ENCODE data around the gene SLC66A2. TPM values are rescaled to one million over a fixed set of nuclear protein-coding genes. Genes with fewer than 3 reads are reported as not detected.

Gene SLC66A2
- total RNA-seq, 1 donor from 2014 or later: 31.6 TPM

DNA sequence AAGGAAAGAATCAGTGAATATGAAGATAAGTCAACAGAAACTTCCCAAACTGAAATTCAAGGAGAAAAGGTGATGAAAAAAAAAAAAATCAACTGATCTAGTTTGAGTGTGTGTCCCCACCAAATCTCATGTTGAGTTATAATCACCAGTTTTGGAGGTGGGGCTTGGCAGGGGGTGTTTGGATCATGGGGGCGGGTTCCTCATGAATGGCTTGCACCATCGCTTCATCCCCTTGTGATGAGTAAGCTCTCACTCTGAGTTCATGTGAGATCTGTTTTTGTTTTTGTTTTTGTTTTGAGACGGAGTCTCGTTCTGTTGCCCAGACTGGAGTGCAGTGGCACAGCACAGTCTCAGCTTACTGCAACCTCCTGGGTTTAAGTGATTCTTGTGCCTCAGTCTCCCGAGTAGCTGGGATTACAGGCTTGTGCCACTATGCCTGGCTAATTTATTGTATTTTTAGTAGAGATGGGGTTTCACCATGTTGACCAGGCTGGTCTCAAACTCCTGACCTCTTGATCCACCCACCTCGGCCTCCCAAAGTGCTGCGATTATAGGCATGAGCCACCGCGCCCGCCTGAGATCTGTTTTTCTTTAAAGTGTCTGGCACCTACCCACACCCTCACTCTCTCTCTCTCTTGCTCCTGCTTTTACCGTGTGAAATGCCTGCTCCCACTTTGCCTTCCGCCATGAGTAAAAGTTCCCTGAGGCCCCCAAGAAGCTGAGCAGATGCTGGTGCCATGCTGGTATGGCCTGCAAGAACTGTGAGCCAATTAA, 4.0 kb upstream of the SLC66A2 start:
- no peak overlapping the region for H3K4me3 Mint-ChIP-seq (ENCODE audit: low read depth)
- H3K27me3 Mint-ChIP-seq: peaks cover 47% of the 10 kb centered on the region
- H3K27ac Mint-ChIP-seq: no peak overlapping the region
- H3K4me1 Mint-ChIP-seq (ENCODE audit: low read depth): peaks cover 6% of the 10 kb centered on the region
- no peak for DNase-seq (ENCODE audit: low spot score, unreplicated experiment)
- H3K36me3 Mint-ChIP-seq (ENCODE audit: insufficient read depth): no peaks in the 10 kb centered on the region
- TF ChIP-seq, protein P1, sequence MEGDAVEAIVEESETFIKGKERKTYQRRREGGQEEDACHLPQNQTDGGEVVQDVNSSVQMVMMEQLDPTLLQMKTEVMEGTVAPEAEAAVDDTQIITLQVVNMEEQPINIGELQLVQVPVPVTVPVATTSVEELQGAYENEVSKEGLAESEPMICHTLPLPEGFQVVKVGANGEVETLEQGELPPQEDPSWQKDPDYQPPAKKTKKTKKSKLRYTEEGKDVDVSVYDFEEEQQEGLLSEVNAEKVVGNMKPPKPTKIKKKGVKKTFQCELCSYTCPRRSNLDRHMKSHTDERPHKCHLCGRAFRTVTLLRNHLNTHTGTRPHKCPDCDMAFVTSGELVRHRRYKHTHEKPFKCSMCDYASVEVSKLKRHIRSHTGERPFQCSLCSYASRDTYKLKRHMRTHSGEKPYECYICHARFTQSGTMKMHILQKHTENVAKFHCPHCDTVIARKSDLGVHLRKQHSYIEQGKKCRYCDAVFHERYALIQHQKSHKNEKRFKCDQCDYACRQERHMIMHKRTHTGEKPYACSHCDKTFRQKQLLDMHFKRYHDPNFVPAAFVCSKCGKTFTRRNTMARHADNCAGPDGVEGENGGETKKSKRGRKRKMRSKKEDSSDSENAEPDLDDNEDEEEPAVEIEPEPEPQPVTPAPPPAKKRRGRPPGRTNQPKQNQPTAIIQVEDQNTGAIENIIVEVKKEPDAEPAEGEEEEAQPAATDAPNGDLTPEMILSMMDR (IDR thresholded peaks at IDR 0.05; ENCODE audit: unreplicated experiment): no peak
- H3K9me3 Mint-ChIP-seq (ENCODE audit: low read depth): no peaks in the 10 kb centered on the region

- no peak for DNase-seq (ENCODE audit: low spot score, unreplicated experiment)
- no peak overlapping the region for H3K27ac Mint-ChIP-seq
- H3K36me3 Mint-ChIP-seq (ENCODE audit: insufficient read depth): no peaks in the 10 kb centered on the region
- H3K4me3 Mint-ChIP-seq (ENCODE audit: low read depth): no peak overlapping the region
- peaks cover 1% of the 10 kb centered on the region for H3K4me1 Mint-ChIP-seq (ENCODE audit: low read depth)
- no peaks in the 10 kb centered on the region for H3K9me3 Mint-ChIP-seq (ENCODE audit: low read depth)
- TF ChIP-seq, protein P1 (IDR thresholded peaks at IDR 0.05; ENCODE audit: unreplicated experiment): no peak
- peaks cover 40% of the 10 kb centered on the region for H3K27me3 Mint-ChIP-seq
Measured at GRCh38 chr18:79954791-79955190, 3.3 kb upstream of the SLC66A2 start.

GRCh38 chr18:79953971-79954651, 2.7 kb upstream of the SLC66A2 start:
- H3K27ac Mint-ChIP-seq: no peak overlapping the region
- H3K9me3 Mint-ChIP-seq (ENCODE audit: low read depth): no peaks in the 10 kb centered on the region
- TF ChIP-seq, protein P1 (IDR thresholded peaks at IDR 0.05; ENCODE audit: unreplicated experiment): no peak
- peaks cover 38% of the 10 kb centered on the region for H3K27me3 Mint-ChIP-seq
- no peak overlapping the region for H3K4me3 Mint-ChIP-seq (ENCODE audit: low read depth)
- no peaks in the 10 kb centered on the region for H3K36me3 Mint-ChIP-seq (ENCODE audit: insufficient read depth)
- DNase-seq (ENCODE audit: low spot score, unreplicated experiment): no peak
- H3K4me1 Mint-ChIP-seq (ENCODE audit: low read depth): peaks cover 1% of the 10 kb centered on the region

- Mint-ChIP-seq H3K4me3 (ENCODE audit: low read depth) (peak overlapping the region; percentile 35), H3K9me3 (ENCODE audit: low read depth) (no peaks in the 10 kb centered on the region), H3K27ac (no peak overlapping the region), H3K4me1 (ENCODE audit: low read depth) (peaks cover 4% of the 10 kb centered on the region), H3K36me3 (ENCODE audit: insufficient read depth) (peaks cover 5% of the 10 kb centered on the region), H3K27me3 (peaks cover 38% of the 10 kb centered on the region)
- no peak for DNase-seq (ENCODE audit: low spot score, unreplicated experiment)
- TF ChIP-seq, protein P1 (IDR thresholded peaks at IDR 0.05; ENCODE audit: unreplicated experiment): no peak
Measured at GRCh38 chr18:79952996-79953559, 1.6 kb upstream of the SLC66A2 start.

DNA sequence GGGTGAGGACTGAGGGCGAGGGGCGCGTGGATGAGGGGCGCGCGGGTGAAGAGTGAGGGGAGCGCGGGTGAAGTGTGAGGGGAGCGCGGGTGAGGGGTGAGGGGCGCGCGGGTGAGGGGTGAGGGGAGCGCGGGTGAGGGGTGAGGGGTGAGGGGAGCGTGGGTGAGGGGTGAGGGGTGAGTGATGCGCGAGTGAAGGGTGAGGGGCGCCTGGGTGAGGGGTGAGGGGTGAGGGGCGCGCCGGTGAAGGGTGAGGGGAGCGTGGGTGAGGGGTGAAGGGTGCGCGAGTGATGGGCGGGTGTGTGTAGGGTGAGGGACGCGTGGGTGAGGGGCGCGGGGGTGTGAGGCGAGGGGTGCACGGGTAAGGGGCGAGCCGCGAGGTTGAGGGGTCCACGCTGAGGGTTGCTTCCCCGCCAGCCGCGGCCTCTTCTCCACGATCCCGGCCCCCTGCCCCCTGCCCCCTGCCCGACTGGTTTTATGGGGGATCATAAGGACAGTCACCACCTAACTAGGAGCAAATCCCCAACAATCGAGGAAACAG, 1.1 kb upstream of the SLC66A2 start:
- peaks cover 38% of the 10 kb centered on the region for H3K27me3 Mint-ChIP-seq
- TF ChIP-seq, protein P1 (IDR thresholded peaks at IDR 0.05; ENCODE audit: unreplicated experiment): no peak
- peaks cover 5% of the 10 kb centered on the region for H3K36me3 Mint-ChIP-seq (ENCODE audit: insufficient read depth)
- H3K4me3 Mint-ChIP-seq (ENCODE audit: low read depth): peak overlapping the region; percentile 19
- H3K9me3 Mint-ChIP-seq (ENCODE audit: low read depth): no peaks in the 10 kb centered on the region
- no peak for DNase-seq (ENCODE audit: low spot score, unreplicated experiment)
- H3K4me1 Mint-ChIP-seq (ENCODE audit: low read depth): peaks cover 4% of the 10 kb centered on the region
- no peak overlapping the region for H3K27ac Mint-ChIP-seq
